CD1c-positive myeloid dendritic cell (primary cell): ENCODE data around the gene NAGLU.

Source experiments
- DNase-seq: peaks from one replicate; pipeline ENCODE4 v3.0.0-alpha.2; 2016; ENCODE audit errors: extremely low spot score

NAGLU gene

DNA sequence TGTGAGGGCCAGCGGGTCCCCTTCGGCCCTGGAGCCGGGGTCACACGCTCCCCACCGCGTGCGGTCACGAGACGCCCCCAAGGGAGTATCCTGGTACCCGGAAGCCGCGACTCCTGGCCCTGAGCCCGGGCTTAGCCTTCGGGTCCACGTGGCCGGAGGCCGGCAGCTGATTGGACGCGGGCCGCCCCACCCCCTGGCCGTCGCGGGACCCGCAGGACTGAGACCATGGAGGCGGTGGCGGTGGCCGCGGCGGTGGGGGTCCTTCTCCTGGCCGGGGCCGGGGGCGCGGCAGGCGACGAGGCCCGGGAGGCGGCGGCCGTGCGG, at the start of gene NAGLU:
Gene NAGLU, plus strand, starts transcription at position 194 of the 324 bp plus-strand sequence. Its CDS starts 32 bp downstream, at position 226.
- DNase-seq, result peak; percentile 95

DNA sequence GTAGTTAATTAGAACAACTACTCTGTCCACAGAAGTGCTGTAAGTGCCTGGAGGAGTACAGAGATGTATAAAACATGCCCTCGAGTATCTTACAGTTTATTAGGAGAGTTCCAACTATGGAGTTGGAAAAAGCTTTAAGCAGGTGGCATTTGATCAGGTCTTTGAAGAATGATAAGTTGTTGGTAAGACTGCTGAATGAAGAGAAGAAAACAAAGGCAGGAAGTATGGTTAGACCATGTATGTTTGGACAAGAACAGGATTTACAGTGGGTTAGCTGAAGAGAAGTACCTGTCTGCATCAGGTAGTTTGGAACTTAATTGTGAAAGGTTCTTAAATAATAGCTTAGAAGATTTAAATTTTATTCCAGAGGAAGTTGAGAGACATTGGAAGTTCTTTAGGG, 48.0 kb upstream of the NAGLU start:
- DNase-seq, result no peak

DNA sequence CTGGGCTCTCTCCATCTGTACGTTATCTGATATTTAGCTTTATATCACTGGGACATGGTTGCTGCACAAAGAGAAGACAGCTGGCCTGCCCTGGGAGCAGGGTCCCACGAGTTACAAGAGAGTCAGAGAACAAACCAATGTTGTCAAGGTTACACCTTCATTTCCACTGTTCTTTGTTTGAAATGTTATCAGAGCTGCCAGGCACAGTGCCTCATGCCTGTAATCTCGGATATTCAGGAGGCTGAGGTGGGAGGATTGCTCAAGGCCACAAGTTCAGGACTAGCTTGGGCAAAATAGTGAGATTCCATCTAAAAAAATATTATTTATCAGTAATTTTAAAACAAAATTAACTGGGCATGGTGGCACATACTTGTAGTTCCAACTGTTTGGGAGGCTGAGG, 42.7 kb upstream of the NAGLU start:
- no peak for DNase-seq

DNA sequence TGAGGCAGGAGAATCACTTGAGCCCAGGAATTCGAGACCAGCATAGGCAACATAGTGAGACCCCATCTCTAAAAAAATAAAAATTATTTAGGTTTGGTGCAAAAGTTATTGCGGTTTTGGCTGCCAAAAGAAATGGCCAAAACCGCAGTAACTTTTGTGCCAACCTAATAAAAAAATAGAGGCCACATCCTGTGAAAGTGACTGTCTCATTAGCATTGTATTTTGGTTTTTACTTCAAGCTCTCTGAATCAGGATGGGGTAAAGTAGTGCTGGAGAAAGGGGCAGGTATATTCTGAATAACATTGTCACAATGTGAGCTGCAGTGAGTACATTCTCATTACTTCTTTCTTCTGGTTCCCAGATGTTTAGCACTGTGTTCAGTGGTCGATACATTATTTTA, 41.4 kb upstream of the NAGLU start:
- no peak for DNase-seq

DNA sequence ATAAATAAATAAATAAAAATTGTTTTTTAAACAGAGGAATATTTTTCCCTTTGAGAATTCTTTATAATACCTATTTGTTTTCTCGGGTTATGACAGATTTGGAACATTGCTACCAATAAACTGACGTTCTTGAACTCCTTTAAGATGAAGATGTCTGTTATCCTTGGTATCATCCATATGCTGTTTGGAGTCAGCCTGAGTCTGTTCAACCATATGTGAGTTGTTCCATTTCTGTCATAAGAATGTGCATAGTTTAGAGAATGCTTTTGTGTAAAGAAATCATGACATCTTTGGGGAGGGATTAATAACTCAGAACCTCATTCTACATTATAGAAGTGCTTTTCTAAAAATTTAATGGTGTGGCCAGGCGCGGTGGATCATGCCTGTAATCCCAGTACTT, 37.2 kb upstream of the NAGLU start:
- no peak for DNase-seq

DNA sequence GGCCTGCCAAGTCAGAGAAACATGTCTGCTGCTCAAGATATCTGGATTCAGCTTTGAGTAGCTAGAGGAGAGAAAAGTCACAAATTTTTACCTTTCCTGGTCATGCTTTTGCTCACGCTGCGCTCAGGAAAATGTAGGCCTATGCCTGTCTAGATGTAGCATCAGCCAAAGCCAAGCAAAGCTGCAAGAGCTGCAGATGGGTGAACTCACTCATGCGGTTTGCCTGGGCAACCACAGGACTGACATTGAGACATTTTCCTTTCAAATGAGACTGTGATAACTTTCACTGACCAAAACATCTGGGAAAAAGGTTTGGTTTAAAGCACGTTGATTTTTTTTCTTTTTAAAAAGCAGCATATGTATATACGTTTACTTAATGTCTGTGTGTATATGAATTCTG, 34.0 kb upstream of the NAGLU start:
- no peak for DNase-seq

DNA sequence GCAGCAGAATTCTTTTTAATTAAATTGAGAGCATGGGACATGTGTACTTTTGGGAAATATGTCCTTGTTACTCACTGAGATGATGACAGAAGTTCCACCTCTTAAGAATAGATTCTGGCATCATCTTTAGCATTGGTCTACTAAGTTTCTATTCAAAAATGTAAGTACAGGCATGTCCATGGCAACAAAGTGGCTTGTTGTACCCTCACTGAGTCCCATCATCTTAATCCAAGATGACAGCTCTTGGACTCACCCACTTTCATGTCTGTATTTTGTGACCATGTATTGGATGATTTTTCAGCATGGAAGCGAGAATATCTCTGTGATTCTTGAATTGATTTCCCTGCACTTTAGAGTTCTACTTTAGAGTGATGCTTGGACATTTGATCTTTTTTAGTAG, 33.1 kb upstream of the NAGLU start:
- DNase-seq, result no peak

DNA sequence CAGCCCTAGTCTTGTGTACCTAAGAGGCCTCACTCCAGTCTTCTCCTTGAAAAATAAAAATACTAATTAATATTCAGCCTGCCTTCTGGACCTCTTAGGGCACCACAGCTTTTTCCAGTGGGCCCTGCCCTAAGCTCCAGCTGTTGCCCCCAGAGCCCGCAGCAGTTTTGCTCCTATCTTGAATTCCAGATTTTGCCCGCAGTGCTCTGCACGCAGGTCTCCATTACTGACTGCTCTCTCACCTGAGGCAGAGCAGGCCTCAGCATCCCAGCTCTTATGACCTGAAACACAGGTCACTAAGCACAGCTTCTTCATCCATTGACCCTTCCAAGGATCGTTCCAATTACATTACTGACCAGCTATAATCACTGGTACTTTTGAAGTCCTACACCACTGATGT, 28.4 kb upstream of the NAGLU start:
- DNase-seq, result no peak

DNA sequence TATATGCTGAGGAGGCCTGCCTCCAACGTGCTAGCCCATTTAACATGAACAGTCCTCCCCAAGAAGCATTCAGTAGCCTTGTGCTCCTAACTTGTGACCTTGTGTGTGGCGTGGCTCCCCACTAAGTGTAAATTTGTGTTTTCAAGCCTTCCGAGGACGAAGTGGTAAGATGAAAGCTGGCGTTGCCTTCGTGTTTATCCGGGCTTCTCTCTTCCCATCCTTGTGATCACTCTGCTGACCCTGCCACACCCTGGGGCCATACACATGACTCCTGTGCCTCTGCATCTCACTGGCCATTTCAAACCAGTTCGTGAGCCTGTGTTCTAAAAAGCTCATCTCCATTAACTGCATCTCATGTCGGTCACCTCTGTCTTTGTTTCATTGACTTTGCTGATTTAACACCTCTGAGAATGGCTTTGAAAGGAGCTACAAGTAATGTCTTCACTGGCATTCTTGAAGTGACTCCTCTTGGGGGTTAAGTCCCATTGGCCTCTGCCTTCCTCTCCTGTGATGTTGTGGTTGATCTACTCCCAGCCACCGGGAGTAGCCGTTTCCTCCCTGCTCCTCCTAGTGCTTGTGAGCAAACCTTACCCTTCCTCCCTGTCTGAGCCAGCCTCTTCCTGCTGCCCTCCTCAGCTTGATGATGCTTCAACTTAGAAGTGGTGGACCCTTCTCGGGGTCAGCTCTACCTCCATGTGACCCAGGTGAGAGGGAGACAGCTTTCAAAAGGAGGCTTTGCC, 27.4 kb upstream of the NAGLU start:
- DNase-seq, result no peak

DNA sequence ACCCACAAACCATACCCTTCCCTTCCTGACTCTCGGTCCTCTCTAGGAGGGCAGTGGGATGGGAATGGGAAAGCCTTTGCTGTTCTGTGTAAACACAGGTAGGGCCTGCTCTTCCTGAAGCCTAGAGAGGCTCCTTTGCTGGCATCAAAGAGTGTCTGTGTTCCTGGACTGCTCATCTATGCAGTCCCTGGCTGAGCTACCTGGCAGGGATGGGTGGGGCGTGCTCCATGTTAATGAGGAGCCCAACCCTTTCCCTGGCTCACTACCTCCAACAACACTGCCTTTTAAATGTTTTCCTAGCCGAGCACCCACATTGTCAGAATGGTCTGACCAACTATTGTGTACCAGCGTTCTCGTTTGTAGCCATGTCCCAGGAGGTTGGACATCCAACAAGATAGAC, 26.6 kb upstream of the NAGLU start:
- DNase-seq, result no peak

DNA sequence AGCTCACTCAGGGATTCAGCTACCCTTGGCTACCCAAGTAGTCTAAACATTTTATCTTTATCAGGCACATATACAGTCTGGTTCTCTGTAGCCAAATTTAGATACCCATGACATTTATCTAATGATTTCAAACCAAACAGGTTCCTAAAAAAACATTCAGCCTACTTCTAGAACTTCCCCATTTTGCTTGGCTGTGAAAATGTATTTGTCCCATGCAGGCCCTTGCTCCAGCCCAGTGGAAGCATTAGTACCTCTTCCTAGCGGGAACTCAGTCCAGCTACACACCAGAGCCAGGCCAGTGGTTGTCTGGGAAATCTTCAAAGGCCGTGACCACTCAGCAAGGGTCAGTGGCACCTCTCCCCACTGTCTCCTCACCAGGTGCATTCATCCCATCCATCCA, 26.2 kb upstream of the NAGLU start:
- DNase-seq, result peak; percentile 23

DNA sequence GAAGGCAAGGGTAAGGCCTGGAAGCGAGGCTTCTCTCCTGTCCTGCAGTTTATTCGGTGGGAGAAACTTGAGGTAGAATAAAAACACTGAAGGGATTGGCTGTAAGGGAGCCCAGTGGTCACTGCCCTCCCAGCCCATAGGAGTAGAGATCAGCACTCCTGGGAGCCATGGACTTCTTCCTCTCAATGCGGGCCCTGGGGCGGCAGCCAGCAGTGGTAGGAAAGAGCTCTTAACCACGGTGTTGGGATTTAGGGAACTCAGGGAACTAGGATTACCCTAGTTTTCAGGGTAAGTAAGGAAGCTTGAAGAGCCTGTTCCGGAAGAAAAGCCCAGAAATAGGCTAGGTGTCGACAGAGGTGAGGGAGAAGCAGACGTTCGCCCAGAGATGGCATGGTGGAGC, 23.8 kb upstream of the NAGLU start:
- no peak for DNase-seq

DNA sequence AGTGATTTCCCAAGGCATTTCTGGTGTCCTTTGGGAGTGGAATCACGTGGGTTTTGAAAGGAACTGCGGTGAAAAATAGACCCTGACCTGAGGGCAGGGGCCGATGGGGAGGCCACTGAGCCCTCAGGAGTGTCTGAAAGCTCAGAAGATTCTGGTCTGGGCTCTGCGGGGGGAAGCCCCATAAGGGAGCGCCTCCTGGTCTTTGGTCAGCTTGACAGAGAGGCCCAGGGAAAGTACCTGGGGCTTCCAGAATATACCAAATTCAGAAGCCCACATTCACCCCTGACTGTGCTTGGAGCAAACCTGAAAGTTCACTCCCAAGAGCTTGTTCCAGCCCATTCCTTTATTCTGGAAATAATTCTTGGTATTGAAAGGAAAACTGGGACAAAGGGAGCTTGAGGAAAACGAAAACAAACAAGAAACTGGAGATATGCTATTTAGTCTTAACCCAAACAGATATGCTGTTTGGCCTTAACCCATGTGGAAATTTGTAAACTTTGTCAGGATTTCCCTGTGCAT, 23.2 kb upstream of the NAGLU start:
- no peak for DNase-seq

DNA sequence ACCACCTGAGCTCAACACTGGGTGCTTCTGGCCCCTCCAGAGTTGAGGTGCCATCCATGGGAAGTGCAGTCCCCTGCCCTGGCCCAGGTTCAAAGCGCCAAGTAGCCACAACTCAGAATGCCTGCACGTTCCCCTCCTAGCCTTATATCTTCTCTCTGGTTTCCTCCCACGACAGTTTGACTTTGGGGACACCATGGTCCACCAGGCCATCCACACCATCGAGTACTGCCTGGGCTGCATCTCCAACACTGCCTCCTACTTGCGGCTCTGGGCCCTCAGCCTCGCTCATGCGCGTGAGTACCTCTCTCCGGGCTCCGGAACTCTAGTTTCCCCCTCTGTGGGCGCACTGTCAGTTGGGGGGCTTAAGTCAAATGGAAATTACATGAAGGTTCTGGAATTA, 22.4 kb upstream of the NAGLU start:
- DNase-seq, result no peak

DNA sequence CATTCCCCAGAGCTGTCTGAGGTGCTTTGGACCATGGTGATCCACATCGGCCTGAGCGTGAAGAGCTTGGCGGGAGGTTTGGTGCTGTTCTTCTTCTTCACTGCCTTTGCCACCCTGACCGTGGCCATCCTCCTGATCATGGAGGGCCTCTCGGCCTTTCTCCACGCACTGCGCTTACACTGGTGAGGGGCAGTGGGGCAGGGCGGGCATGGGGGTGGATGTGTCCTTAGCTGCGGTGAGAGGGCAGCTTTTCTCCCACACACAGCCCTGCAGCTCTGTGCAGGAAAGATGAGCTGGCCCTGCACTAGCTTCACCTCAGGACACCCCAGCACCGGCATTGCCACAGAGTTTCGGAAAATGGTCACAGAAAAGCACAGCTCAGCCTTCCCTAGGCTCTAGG, 21.8 kb upstream of the NAGLU start:
- DNase-seq, result no peak

DNA sequence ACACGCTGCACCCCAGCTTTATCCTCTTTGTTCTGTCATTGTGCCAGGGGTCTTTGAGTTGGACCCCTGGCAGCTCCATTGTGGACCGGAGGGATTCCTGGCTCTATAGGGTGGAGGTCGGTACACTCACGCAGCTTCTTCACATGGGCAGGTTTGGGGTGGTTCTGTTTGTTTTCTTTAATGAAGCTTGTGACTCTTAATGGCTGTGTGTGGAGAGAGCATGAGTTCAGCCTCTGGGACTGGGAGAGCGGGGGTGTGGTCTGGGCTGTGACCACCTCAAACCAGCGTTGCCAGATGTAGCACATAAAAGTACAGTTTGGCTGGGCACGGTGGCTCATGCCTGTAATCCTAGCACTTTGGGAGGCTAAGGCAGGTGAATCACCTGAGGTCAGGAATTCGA, 21.2 kb upstream of the NAGLU start:
- DNase-seq, result no peak

DNA sequence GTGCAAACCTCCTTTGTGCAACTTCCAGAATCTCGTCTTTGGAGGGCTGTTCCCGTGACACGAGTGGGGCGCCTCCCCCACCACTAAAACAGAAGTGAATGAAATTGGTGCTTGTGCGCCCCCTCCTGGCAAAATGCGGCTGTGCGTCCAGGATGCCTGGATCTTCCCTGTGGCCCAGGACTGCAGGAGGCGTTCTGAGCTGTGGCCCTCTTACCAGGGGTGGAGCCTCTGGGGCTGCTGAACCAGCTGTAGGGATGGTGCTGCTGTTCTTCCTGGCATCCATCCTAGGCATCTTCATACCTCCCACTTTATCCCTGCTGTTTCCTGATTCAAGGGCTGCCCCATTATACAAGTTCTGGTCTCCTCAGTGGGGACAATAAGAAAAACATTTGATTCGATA, 18.5 kb upstream of the NAGLU start:
- peak; percentile 94 for DNase-seq

DNA sequence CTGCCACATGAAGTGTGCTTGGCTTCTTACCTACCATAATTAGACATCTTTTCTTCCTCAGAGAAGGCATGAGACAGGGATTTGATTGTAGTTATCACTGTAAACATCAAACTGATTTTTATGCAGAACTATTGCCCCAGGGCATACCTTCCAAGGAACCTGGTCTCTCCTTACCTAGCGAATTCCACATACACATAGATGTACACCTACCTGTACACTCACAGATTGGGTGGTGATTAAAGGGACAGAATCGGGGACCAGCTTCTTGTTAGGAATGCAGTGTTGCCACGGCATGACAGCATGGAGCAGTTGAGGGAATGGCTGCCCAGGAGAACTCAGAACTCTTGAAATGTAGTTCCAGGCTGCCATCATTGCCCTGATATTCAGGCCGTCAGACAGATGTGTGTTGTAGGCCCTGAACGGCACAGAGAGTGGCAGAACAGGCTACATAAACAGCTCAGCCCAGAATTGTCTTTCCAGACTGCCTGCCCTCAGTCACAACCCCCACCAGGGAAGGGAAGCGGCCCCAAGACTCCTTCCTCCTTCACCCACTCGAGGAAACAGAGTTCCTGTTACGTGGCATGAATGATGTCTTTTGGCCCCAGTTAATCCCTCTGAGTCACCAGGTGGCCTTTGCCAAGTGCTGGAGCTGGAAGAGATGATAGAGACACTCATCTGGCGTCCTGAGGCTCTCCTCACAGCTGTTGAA, 17.8 kb upstream of the NAGLU start:
- peak; percentile 92 for DNase-seq

DNA sequence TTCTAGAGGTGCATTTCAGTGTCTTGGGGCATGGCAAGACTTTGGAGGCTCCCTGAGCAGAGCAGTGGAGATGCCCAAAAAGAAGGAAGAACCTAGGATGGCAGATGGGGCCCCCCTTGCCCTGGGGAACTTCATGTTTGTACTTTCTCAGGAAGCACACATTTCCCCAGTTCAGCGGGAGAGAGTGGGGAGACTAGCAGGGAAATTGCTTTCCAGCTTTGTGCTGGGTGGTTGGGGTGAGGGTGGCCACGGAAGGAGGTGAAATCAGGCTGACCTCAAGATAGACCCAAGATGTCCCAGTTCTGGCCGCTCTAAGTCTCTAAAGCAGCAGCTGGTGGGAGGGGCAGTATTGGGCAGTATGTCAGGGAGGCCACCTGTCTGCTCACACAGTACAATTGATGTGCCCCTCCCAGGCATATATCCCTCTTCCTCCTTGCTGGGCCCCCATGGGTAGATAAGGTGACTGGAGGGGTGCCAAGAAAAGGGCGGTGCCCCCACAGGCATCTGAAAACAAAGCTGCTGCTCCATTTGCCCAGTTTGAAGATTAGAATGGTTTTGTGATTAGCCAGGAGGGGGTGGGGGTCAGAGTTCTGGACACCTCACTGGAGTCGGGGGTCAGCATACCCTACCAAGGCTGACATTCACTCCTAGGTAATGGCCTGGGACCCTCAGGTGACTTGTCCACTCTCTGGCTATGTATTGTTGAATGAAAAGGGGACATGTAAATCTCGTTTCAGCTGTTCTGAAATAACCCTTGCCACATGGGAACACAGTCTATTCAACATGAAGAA, 17.1 kb upstream of the NAGLU start:
- DNase-seq, result no peak

DNA sequence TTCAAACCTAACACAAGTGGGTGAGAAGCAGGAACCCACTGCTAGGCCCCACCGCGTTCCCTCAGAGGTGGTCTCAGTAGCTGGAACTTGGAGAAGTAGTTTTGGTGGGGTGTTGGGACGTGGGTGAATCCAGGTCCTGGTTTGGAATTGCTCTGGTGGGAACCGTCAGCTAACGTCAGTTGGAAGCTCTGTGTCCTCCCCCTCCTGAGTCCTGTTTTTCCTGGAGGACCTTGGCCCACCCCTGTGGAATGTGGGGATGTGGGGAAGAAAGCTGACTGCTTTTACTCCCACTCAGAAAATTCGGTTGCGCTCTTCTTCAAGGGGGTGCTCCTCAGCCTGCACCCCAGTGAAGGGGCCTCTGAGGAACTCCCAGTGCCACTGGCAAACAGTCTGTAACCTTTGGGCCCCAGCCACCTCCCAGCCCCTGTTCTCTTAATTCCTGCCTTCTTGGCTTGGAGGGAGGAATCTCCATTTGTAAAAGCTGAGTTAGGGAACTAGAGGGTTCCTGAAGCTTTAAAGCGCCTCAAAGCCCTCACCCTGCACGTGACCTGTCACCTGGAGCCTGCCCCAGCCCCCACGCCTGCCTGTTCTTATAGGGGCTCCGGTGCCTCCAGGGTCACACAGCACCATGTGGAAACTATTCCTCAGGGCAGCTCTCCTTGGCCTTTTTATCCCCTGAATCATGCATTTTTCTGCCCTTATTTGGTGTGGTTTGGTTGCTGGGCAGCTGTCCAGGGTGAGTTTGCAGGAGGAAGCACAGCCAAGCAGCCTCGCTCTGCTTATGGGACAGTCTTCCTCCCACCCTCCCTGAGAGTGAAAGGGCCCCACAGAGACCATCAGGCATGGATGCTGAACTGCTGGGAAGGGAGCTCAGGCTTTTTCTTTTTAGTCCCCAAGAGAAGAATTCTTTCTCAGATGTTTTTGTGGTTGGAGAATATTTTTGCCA, 16.2 kb upstream of the NAGLU start:
- DNase-seq, result peak; percentile 60

DNA sequence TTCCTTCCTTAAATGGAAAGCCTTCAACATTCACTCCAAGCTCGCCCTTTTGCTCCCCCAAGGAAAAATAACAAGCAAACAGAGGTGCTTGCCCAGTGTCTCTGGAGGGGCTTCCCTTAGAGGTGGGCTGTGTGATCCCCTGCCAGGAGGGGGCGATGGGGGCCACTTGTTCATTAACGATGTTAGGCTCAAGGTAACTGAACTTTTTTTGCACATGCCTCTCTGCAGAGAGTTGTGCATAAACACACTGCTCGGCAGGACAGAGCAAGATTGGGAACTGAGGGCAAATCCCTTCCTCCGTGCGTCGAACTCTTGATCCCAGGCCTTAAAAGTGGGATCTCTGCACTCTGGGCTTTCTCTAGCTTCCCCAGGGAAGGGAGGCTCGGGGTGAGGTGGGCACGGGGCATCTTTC, 15.5 kb upstream of the NAGLU start:
- DNase-seq, result no peak

DNA sequence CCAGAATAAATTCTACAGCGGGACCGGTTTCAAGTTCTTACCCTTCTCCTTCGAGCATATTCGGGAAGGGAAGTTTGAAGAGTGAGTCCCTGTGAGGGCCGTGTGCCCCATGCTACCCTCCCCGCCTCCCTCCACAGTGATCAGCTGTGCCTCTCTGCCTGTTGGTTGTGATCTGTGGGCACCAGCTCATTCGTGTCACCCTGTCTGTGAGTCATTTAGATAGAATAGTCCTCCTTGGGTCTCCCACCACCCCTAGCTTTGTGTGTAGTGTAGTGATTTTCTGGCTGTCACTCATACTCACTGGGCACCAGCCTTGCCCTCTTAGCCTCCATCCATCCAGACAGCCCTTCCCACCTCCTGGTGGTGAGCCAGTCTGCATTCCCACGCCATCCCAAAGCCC, 15.0 kb upstream of the NAGLU start:
- no peak for DNase-seq
